ENCODE data around the gene HOXA4.

The HOXA4 gene

GRCh38 chr7:27173511-27173955, 43.0 kb upstream of the HOXA4 start:
- H3K27me3 ChIP-seq (ENCODE audit: insufficient read depth, low read length, poor library complexity) = peaks cover 90% of the 10 kb centered on the region
- H3K36me3 ChIP-seq (ENCODE audit: control insufficient read depth, insufficient read depth, low read length) = no peaks in the 10 kb centered on the region
- peak overlapping the region; percentile 5 for H3K18ac ChIP-seq (ENCODE audit: low read length)
- no peak overlapping the region for H2BK5ac ChIP-seq (ENCODE audit: low read length)
- H3K4me3 ChIP-seq (ENCODE audit: low read length) = no peak overlapping the region
- no peak overlapping the region for H3K9ac ChIP-seq (ENCODE audit: low read length)
- no peaks in the 10 kb centered on the region for H3K79me2 ChIP-seq (ENCODE audit: control insufficient read depth, insufficient read depth, low read length)
- no peak overlapping the region for H2BK120ac ChIP-seq (ENCODE audit: low read depth, low read length)
- H2AK5ac ChIP-seq (ENCODE audit: low read length) = no peak overlapping the region
- H3K27ac ChIP-seq (ENCODE audit: low read depth, low read length) = no peak overlapping the region
- H4K5ac ChIP-seq (ENCODE audit: low read length) = no peak overlapping the region
- H3K56ac ChIP-seq (ENCODE audit: low read length) = peak overlapping the region; percentile 25
- H3K4me2 ChIP-seq (ENCODE audit: low read length) = peak overlapping the region; percentile 34
- H3K4ac ChIP-seq (ENCODE audit: low read depth, low read length) = no peak overlapping the region
- no peak overlapping the region for H2BK15ac ChIP-seq (replicated peaks; ENCODE audit: low read depth)
- DNase-seq = no peak
- no peak overlapping the region for H4K8ac ChIP-seq (ENCODE audit: low read depth, low read length)
- H3K4me1 ChIP-seq (ENCODE audit: control insufficient read depth, low read depth, low read length) = no peaks in the 10 kb centered on the region
- H3K79me1 ChIP-seq (ENCODE audit: low read length) = no peaks in the 10 kb centered on the region
- no CpG with 5 or more reads among the region's 59 CpGs for WGBS (ENCODE audit: extremely low coverage, insufficient coverage, low lambda C conversion rate)
- H3K23ac ChIP-seq (ENCODE audit: low read length) = no peak overlapping the region

GRCh38 chr7:27172823-27173510, 42.4 kb upstream of the HOXA4 start:
- Histone ChIP-seq H3K27me3 (ENCODE audit: insufficient read depth, low read length, poor library complexity) (peaks cover 90% of the 10 kb centered on the region), H3K4ac (ENCODE audit: low read depth, low read length) (no peak overlapping the region), H3K36me3 (ENCODE audit: control insufficient read depth, insufficient read depth, low read length) (no peaks in the 10 kb centered on the region), H3K79me2 (ENCODE audit: control insufficient read depth, insufficient read depth, low read length) (no peaks in the 10 kb centered on the region), H3K23ac (ENCODE audit: low read length) (no peak overlapping the region), H4K5ac (ENCODE audit: low read length) (no peak overlapping the region), H2BK5ac (ENCODE audit: low read length) (no peak overlapping the region), H3K4me2 (ENCODE audit: low read length) (no peak overlapping the region), H2AK5ac (ENCODE audit: low read length) (no peak overlapping the region), H3K9ac (ENCODE audit: low read length) (no peak overlapping the region), H3K4me1 (ENCODE audit: control insufficient read depth, low read depth, low read length) (no peaks in the 10 kb centered on the region), H3K27ac (ENCODE audit: low read depth, low read length) (no peak overlapping the region), H3K18ac (ENCODE audit: low read length) (peak overlapping the region; percentile 5), H2BK15ac (replicated peaks; ENCODE audit: low read depth) (no peak overlapping the region), H3K79me1 (ENCODE audit: low read length) (no peaks in the 10 kb centered on the region), H3K4me3 (ENCODE audit: low read length) (no peak overlapping the region), H3K56ac (ENCODE audit: low read length) (peak overlapping the region; percentile 25), H4K8ac (ENCODE audit: low read depth, low read length) (no peak overlapping the region), H2BK120ac (ENCODE audit: low read depth, low read length) (no peak overlapping the region)
- DNase-seq = peak; percentile 71
- no CpG with 5 or more reads among the region's 58 CpGs for WGBS (ENCODE audit: extremely low coverage, insufficient coverage, low lambda C conversion rate)

- no peaks in the 10 kb centered on the region for H3K4me1 ChIP-seq (ENCODE audit: control insufficient read depth, low read depth, low read length)
- H3K27ac ChIP-seq (ENCODE audit: low read depth, low read length) = no peak overlapping the region
- no peak overlapping the region for H4K5ac ChIP-seq (ENCODE audit: low read length)
- H3K4ac ChIP-seq (ENCODE audit: low read depth, low read length) = no peak overlapping the region
- DNase-seq = no peak
- no peaks in the 10 kb centered on the region for H3K79me1 ChIP-seq (ENCODE audit: low read length)
- H3K18ac ChIP-seq (ENCODE audit: low read length) = no peak overlapping the region
- peaks cover 90% of the 10 kb centered on the region for H3K27me3 ChIP-seq (ENCODE audit: insufficient read depth, low read length, poor library complexity)
- H3K56ac ChIP-seq (ENCODE audit: low read length) = no peak overlapping the region
- H2BK120ac ChIP-seq (ENCODE audit: low read depth, low read length) = no peak overlapping the region
- H3K79me2 ChIP-seq (ENCODE audit: control insufficient read depth, insufficient read depth, low read length) = no peaks in the 10 kb centered on the region
- no peak overlapping the region for H2AK5ac ChIP-seq (ENCODE audit: low read length)
- H3K23ac ChIP-seq (ENCODE audit: low read length) = no peak overlapping the region
- no peak overlapping the region for H3K4me3 ChIP-seq (ENCODE audit: low read length)
- no peaks in the 10 kb centered on the region for H3K36me3 ChIP-seq (ENCODE audit: control insufficient read depth, insufficient read depth, low read length)
- no CpG with 5 or more reads among the region's 10 CpGs for WGBS (ENCODE audit: extremely low coverage, insufficient coverage, low lambda C conversion rate)
- H4K8ac ChIP-seq (ENCODE audit: low read depth, low read length) = no peak overlapping the region
- H3K9ac ChIP-seq (ENCODE audit: low read length) = no peak overlapping the region
- H2BK15ac ChIP-seq (replicated peaks; ENCODE audit: low read depth) = no peak overlapping the region
- H2BK5ac ChIP-seq (ENCODE audit: low read length) = no peak overlapping the region
- H3K4me2 ChIP-seq (ENCODE audit: low read length) = no peak overlapping the region
Observed at GRCh38 chr7:27172315-27172774, 41.8 kb upstream of the HOXA4 start.

GRCh38 chr7:27171637-27172314, 41.2 kb upstream of the HOXA4 start:
- Histone ChIP-seq H3K23ac (ENCODE audit: low read length) (no peak overlapping the region), H3K4ac (ENCODE audit: low read depth, low read length) (no peak overlapping the region), H3K79me1 (ENCODE audit: low read length) (no peaks in the 10 kb centered on the region), H3K56ac (ENCODE audit: low read length) (no peak overlapping the region), H3K79me2 (ENCODE audit: control insufficient read depth, insufficient read depth, low read length) (no peaks in the 10 kb centered on the region), H2BK120ac (ENCODE audit: low read depth, low read length) (no peak overlapping the region), H3K4me1 (ENCODE audit: control insufficient read depth, low read depth, low read length) (no peaks in the 10 kb centered on the region), H2BK5ac (ENCODE audit: low read length) (no peak overlapping the region), H2BK15ac (replicated peaks; ENCODE audit: low read depth) (no peak overlapping the region), H3K4me2 (ENCODE audit: low read length) (no peak overlapping the region), H3K18ac (ENCODE audit: low read length) (no peak overlapping the region), H3K27me3 (ENCODE audit: insufficient read depth, low read length, poor library complexity) (peaks cover 90% of the 10 kb centered on the region), H4K8ac (ENCODE audit: low read depth, low read length) (no peak overlapping the region), H3K4me3 (ENCODE audit: low read length) (no peak overlapping the region), H3K9ac (ENCODE audit: low read length) (no peak overlapping the region), H3K27ac (ENCODE audit: low read depth, low read length) (no peak overlapping the region), H2AK5ac (ENCODE audit: low read length) (no peak overlapping the region), H4K5ac (ENCODE audit: low read length) (no peak overlapping the region), H3K36me3 (ENCODE audit: control insufficient read depth, insufficient read depth, low read length) (no peaks in the 10 kb centered on the region)
- DNase-seq = peak; percentile 59
- no CpG with 5 or more reads among the region's 30 CpGs for WGBS (ENCODE audit: extremely low coverage, insufficient coverage, low lambda C conversion rate)

- H2AK5ac ChIP-seq (ENCODE audit: low read length) = no peak overlapping the region
- H3K9ac ChIP-seq (ENCODE audit: low read length) = no peak overlapping the region
- H3K27ac ChIP-seq (ENCODE audit: low read depth, low read length) = no peak overlapping the region
- H3K56ac ChIP-seq (ENCODE audit: low read length) = no peak overlapping the region
- no peak overlapping the region for H2BK5ac ChIP-seq (ENCODE audit: low read length)
- no peak overlapping the region for H3K23ac ChIP-seq (ENCODE audit: low read length)
- no peak overlapping the region for H3K4ac ChIP-seq (ENCODE audit: low read depth, low read length)
- H3K79me2 ChIP-seq (ENCODE audit: control insufficient read depth, insufficient read depth, low read length) = no peaks in the 10 kb centered on the region
- no peak overlapping the region for H2BK120ac ChIP-seq (ENCODE audit: low read depth, low read length)
- peaks cover 90% of the 10 kb centered on the region for H3K27me3 ChIP-seq (ENCODE audit: insufficient read depth, low read length, poor library complexity)
- no peak overlapping the region for H2BK15ac ChIP-seq (replicated peaks; ENCODE audit: low read depth)
- H3K79me1 ChIP-seq (ENCODE audit: low read length) = no peaks in the 10 kb centered on the region
- H4K5ac ChIP-seq (ENCODE audit: low read length) = no peak overlapping the region
- H3K4me2 ChIP-seq (ENCODE audit: low read length) = no peak overlapping the region
- H3K4me3 ChIP-seq (ENCODE audit: low read length) = no peak overlapping the region
- no peaks in the 10 kb centered on the region for H3K4me1 ChIP-seq (ENCODE audit: control insufficient read depth, low read depth, low read length)
- H3K36me3 ChIP-seq (ENCODE audit: control insufficient read depth, insufficient read depth, low read length) = no peaks in the 10 kb centered on the region
- no peak overlapping the region for H3K18ac ChIP-seq (ENCODE audit: low read length)
- peak; percentile 53 for DNase-seq
- H4K8ac ChIP-seq (ENCODE audit: low read depth, low read length) = no peak overlapping the region
- WGBS (ENCODE audit: extremely low coverage, insufficient coverage, low lambda C conversion rate) = no CpG with 5 or more reads among the region's 8 CpGs
Observed at GRCh38 chr7:27171325-27171636, 40.7 kb upstream of the HOXA4 start.

Measured in mesendoderm (in vitro differentiated cells).